HFFc6 (cell line): ENCODE results near the gene MCM3AP. TPM values are rescaled to one million over a fixed set of nuclear protein-coding genes. Genes with fewer than 3 reads are reported as not detected.

Experiments
- DNase-seq: peaks from one replicate; pipeline ENCODE4 v3.0.0-alpha.2; 2018
- H3K27ac Mint-ChIP-seq: 2 replicates; pipeline ENCODE4 v1.8.0; 2020; ENCODE audit warnings: mild to moderate bottlenecking, mixed read lengths
- H3K27me3 Mint-ChIP-seq: 2 replicates; pipeline ENCODE4 v1.8.0; 2021; ENCODE audit warnings: mild to moderate bottlenecking, moderate library complexity, mixed read lengths; ENCODE audit not compliant: insufficient read depth
- H3K36me3 Mint-ChIP-seq: 2 replicates; pipeline ENCODE4 v1.8.0; 2021; ENCODE audit warnings: low read depth, mixed read lengths
- H3K4me1 Mint-ChIP-seq: 2 replicates; pipeline ENCODE4 v1.8.0; 2020; ENCODE audit warnings: low read depth, mixed read lengths
- H3K4me3 Mint-ChIP-seq: 2 replicates; pipeline ENCODE4 v1.8.0; 2020; ENCODE audit warnings: mild to moderate bottlenecking, moderate library complexity, mixed read lengths
- H3K9me3 Mint-ChIP-seq: 2 replicates; pipeline ENCODE4 v1.8.0; 2020; ENCODE audit warnings: mild to moderate bottlenecking, mixed read lengths
- CTCF ChIP-seq: fragments of 200-600 bp; sonication (generic); IDR thresholded peaks from 2 replicates; pipeline ENCODE4 v1.5.0; 2021; ENCODE audit warnings: antibody characterized with exemption, mild to moderate bottlenecking
- total RNA-seq, 6 experiments: library from RNA; stranded (reverse); fragmentation: NEBNext Ultra II Directional; extraction: Animal tissue kit (Norgen Biotek cat#: 25700); gene quantifications; 2 replicates in 1 of 6; 3 replicates in 5 of 6; pipeline ENCODE4 v1.2.3, GENCODE V29; 2021

The MCM3AP gene
- total RNA-seq, 6 experiments from 2014 or later = 85.7 to 91.8 (median 86.9) TPM

- Mint-ChIP-seq H3K36me3 (peaks cover 15% of the 10 kb centered on the region), H3K4me1 (peaks cover 29% of the 10 kb centered on the region), H3K27me3 (peaks cover 6% of the 10 kb centered on the region), H3K4me3 (no peak overlapping the region), H3K9me3 (peaks cover 4% of the 10 kb centered on the region; the same call in 1 of the 2 replicates), H3K27ac (no peak overlapping the region)
- DNase-seq = no peak
- TF ChIP-seq CTCF = no peak
These were observed 6.2 kb upstream of the MCM3AP start for GRCh38 chr21:46291561-46291960.

DNA sequence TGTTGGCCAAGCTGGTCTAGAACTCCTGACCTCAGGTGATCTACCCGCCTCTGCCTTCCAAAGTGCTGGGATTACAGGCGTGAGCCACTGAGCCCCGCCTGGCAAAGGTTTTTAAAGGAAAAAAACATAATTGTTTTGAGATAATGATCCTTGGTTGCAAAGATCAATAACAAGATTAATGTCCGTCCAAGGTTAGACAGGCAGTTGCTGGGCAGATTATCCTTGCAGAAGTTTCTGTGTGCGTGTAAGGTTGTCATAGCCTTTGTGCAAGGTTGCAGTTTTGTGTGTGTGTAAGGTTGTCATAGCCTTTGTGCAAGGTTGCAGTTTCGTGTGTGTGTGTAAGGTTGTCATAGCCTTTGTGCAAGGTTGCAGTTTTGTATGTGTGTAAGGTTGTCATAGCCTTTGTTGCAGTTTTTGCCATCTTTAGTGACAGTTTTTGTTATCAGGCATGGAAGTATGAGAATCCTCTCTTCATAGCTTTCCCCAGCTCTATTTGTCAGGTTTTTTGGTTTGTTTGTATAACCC is 4.3 kb upstream of the MCM3AP start:
- peaks cover 2% of the 10 kb centered on the region; the same call in 1 of the 2 replicates for H3K27me3 Mint-ChIP-seq

GRCh38 chr21:46287541-46287940 is 2.1 kb upstream of the MCM3AP start:
- no peaks in the 10 kb centered on the region for H3K9me3 Mint-ChIP-seq
- H3K36me3 Mint-ChIP-seq = peaks cover 30% of the 10 kb centered on the region
- peaks cover 2% of the 10 kb centered on the region; the same call in 1 of the 2 replicates for H3K27me3 Mint-ChIP-seq
- no peak for DNase-seq
- H3K4me3 Mint-ChIP-seq = peak overlapping the region; percentile 94
- peak overlapping the region; percentile 92; the same call in 1 of the 2 replicates for H3K27ac Mint-ChIP-seq
- H3K4me1 Mint-ChIP-seq = peaks cover 40% of the 10 kb centered on the region
- no peak for TF ChIP-seq CTCF

More for the DNA sequence above, 4.3 kb upstream of the MCM3AP start:
- Mint-ChIP-seq H3K9me3 (peaks cover 4% of the 10 kb centered on the region; the same call in 1 of the 2 replicates), H3K4me1 (peaks cover 27% of the 10 kb centered on the region), H3K27ac (no peak overlapping the region), H3K36me3 (peaks cover 20% of the 10 kb centered on the region), H3K4me3 (no peak overlapping the region)
- TF ChIP-seq CTCF = no peak
- no peak for DNase-seq

GRCh38 chr21:46286648-46287002 is 1.2 kb upstream of the MCM3AP start:
- Mint-ChIP-seq H3K27ac (peak overlapping the region; percentile 92), H3K27me3 (no peaks in the 10 kb centered on the region; the same call in 1 of the 2 replicates), H3K36me3 (peaks cover 25% of the 10 kb centered on the region), H3K9me3 (no peaks in the 10 kb centered on the region), H3K4me1 (peaks cover 40% of the 10 kb centered on the region), H3K4me3 (peak overlapping the region; percentile 94)
- DNase-seq = no peak
- TF ChIP-seq CTCF = no peak

DNA sequence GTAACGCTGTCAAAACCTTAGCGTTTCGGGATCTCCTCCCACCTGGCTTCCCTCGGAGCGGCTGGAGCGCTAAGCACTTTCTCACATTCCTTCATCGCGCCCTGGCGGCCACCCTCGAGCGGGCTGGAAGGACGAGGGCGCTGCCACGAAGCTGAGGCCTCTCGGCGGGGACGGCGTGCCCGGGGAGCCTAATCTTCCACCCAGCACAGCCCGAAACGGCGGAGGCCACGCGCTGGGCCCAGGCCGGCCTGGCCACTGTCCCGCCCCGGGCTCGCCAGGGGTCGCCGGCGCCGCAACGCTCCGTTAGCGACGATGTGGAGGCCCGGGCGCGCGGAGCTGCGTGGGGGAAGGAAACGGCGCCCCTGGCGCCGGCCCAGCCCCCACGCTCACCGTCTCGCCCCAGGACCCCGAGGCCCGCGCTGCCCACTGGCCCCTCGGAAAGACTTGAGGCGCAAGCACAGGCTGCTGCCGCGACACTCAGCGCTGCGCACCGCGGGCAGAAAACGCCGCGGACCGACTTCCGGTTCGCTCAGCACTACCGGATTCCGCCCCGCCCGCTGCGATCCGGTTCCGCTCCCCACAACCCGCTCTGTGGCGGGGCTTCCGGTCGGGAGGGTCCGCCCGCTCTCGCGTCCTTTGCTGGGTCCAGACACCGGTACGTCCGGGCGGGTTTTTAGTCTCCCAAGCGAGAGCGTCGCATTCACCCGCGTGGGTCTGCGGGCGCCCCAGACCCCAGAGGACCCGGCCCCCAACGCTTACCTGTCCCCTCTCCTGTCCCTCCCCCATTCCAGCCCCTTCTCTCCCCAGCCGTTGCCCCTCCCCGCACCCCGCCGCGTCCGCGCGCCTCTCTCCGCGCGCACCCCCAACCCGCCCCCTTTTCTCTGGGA is 593 bp upstream of the MCM3AP start, which contains the start of gene YBEY:
Gene YBEY, plus strand, starts transcription at position 582 of the 887 bp plus-strand sequence. CDS start 572 bp downstream, outside the sequence.
- H3K27me3 Mint-ChIP-seq = no peaks in the 10 kb centered on the region; the same call in 1 of the 2 replicates
- peak within 1 kb of the TSS; percentile 92 for H3K27ac Mint-ChIP-seq
- peak; percentile 88 for DNase-seq
- H3K36me3 Mint-ChIP-seq = peaks cover 23% of the 10 kb centered on the region
- H3K4me3 Mint-ChIP-seq = peak within 1 kb of the TSS; percentile 94
- H3K9me3 Mint-ChIP-seq = no peaks in the 10 kb centered on the region
- peaks cover 44% of the 10 kb centered on the region for H3K4me1 Mint-ChIP-seq
- TF ChIP-seq CTCF = peak; percentile 69
